ENCODE measurements around the gene LANCL3. TPM values are rescaled to one million over a fixed set of nuclear protein-coding genes. Genes with fewer than 3 reads are reported as not detected.

Gene LANCL3
- total RNA-seq, 1 experiment from 2014 or later, result 0.48 TPM

DNA sequence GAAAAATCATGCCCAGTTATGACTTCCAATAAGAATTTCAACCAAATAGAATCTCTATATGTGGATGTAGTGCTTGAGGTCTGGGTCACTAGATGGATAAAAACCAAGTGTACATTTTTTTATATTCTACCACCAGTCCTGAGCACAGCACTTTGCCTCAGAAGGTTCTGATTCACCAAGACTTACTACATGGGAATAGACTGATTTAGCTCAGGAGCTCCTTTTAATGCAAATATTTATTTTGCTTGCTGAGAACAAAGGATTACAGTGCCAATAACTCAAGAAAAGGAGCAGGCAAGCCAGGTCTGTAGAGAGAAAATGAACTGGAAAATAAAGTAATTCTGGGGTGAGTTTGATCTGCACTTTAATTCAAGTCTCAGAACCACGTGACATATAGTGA is 107.8 kb downstream of the LANCL3 start (continued):
- TF ChIP-seq ZNF138 (CRISPR knock-in tag; conservative IDR thresholded peaks at IDR 0.05) (no peak), ARID4B (CRISPR knock-in tag; IDR thresholded peaks at IDR 0.05; ENCODE audit: borderline replicate concordance) (no peak), ETV6 (CRISPR knock-in tag; IDR thresholded peaks at IDR 0.05) (no peak), ZNF532 (CRISPR knock-in tag; IDR thresholded peaks at IDR 0.05; ENCODE audit: borderline replicate concordance) (no peak), CREB1 (CRISPR knock-in tag; IDR thresholded peaks at IDR 0.05) (no peak), GRHL2 (CRISPR knock-in tag; IDR thresholded peaks at IDR 0.05; ENCODE audit: insufficient replicate concordance, severe bottlenecking) (no peak), KAT7 (CRISPR knock-in tag; IDR thresholded peaks at IDR 0.05; ENCODE audit: borderline replicate concordance) (no peak)
- TF ChIP-seq, protein P1, sequence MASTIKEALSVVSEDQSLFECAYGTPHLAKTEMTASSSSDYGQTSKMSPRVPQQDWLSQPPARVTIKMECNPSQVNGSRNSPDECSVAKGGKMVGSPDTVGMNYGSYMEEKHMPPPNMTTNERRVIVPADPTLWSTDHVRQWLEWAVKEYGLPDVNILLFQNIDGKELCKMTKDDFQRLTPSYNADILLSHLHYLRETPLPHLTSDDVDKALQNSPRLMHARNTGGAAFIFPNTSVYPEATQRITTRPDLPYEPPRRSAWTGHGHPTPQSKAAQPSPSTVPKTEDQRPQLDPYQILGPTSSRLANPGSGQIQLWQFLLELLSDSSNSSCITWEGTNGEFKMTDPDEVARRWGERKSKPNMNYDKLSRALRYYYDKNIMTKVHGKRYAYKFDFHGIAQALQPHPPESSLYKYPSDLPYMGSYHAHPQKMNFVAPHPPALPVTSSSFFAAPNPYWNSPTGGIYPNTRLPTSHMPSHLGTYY (CRISPR knock-in tag; IDR thresholded peaks at IDR 0.05), result no peak

- H3K4me3 Mint-ChIP-seq, result no peak overlapping the region
- no peak overlapping the region for H3K27ac Mint-ChIP-seq
- H3K9me3 Mint-ChIP-seq, result no peaks in the 10 kb centered on the region
- no peaks in the 10 kb centered on the region for H3K36me3 Mint-ChIP-seq
- H3K4me1 Mint-ChIP-seq, result peaks cover 11% of the 10 kb centered on the region
- ChIA-PET POLR2A (no interaction called here), CTCF (no interaction called here)
- H3K27me3 Mint-ChIP-seq (ENCODE audit: low read depth), result no peaks in the 10 kb centered on the region
- no peak for ATAC-seq
- no peak for DNase-seq (ENCODE audit: low spot score)
- TF ChIP-seq, protein P2, sequence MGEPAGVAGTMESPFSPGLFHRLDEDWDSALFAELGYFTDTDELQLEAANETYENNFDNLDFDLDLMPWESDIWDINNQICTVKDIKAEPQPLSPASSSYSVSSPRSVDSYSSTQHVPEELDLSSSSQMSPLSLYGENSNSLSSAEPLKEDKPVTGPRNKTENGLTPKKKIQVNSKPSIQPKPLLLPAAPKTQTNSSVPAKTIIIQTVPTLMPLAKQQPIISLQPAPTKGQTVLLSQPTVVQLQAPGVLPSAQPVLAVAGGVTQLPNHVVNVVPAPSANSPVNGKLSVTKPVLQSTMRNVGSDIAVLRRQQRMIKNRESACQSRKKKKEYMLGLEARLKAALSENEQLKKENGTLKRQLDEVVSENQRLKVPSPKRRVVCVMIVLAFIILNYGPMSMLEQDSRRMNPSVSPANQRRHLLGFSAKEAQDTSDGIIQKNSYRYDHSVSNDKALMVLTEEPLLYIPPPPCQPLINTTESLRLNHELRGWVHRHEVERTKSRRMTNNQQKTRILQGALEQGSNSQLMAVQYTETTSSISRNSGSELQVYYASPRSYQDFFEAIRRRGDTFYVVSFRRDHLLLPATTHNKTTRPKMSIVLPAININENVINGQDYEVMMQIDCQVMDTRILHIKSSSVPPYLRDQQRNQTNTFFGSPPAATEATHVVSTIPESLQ (CRISPR knock-in tag; IDR thresholded peaks at IDR 0.05), result no peak
- TF ChIP-seq KAT7 (CRISPR knock-in tag; IDR thresholded peaks at IDR 0.05; ENCODE audit: borderline replicate concordance) (no peak), STAT6 (CRISPR knock-in tag; conservative IDR thresholded peaks at IDR 0.05; ENCODE audit: low read depth) (no peak), NR2C2 (CRISPR knock-in tag; IDR thresholded peaks at IDR 0.05) (no peak), NR1H2 (CRISPR knock-in tag; IDR thresholded peaks at IDR 0.05) (no peak)
- TF ChIP-seq, protein P3, sequence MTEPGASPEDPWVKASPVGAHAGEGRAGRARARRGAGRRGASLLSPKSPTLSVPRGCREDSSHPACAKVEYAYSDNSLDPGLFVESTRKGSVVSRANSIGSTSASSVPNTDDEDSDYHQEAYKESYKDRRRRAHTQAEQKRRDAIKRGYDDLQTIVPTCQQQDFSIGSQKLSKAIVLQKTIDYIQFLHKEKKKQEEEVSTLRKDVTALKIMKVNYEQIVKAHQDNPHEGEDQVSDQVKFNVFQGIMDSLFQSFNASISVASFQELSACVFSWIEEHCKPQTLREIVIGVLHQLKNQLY (CRISPR knock-in tag; IDR thresholded peaks at IDR 0.05), result no peak
- TF ChIP-seq, protein P4, sequence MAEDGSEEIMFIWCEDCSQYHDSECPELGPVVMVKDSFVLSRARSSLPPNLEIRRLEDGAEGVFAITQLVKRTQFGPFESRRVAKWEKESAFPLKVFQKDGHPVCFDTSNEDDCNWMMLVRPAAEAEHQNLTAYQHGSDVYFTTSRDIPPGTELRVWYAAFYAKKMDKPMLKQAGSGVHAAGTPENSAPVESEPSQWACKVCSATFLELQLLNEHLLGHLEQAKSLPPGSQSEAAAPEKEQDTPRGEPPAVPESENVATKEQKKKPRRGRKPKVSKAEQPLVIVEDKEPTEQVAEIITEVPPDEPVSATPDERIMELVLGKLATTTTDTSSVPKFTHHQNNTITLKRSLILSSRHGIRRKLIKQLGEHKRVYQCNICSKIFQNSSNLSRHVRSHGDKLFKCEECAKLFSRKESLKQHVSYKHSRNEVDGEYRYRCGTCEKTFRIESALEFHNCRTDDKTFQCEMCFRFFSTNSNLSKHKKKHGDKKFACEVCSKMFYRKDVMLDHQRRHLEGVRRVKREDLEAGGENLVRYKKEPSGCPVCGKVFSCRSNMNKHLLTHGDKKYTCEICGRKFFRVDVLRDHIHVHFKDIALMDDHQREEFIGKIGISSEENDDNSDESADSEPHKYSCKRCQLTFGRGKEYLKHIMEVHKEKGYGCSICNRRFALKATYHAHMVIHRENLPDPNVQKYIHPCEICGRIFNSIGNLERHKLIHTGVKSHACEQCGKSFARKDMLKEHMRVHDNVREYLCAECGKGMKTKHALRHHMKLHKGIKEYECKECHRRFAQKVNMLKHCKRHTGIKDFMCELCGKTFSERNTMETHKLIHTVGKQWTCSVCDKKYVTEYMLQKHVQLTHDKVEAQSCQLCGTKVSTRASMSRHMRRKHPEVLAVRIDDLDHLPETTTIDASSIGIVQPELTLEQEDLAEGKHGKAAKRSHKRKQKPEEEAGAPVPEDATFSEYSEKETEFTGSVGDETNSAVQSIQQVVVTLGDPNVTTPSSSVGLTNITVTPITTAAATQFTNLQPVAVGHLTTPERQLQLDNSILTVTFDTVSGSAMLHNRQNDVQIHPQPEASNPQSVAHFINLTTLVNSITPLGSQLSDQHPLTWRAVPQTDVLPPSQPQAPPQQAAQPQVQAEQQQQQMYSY (CRISPR knock-in tag; IDR thresholded peaks at IDR 0.05), result no peak
These were observed 108.4 kb downstream of the LANCL3 start for GRCh38 chrX:37679888-37680287.

Measured in WTC11 (cell line).